WTC11 (cell line): ENCODE data around the gene RPL27. TPM values are rescaled to one million over a fixed set of nuclear protein-coding genes. Genes with fewer than 3 reads are reported as not detected.
A peak's percentile ranks its signal among the peaks of the same experiment; 100 is the strongest.

Source experiments
- ATAC-seq: fragments of 200-7000 bp; cut with Tn5 transposase; 2 replicates; pipeline ENCODE4 v1.10.0; 2021; ENCODE audit warnings: mild to moderate bottlenecking, moderate library complexity
- Bru-seq: library from RNA; stranded (reverse); fragments of 400-500 nt; gene quantifications from one replicate; lab custom pipeline; 2021; lab: Mats Ljungman, UMichigan
- CTCF ChIA-PET: fragments of 300-600 bp; sonication (Branson Sonifier 250); formaldehyde crosslinking; loops from one replicate; lab custom pipeline; 2021; ENCODE audit warnings: antibody characterized with exemption; lab: Charles Lee
- POLR2A ChIA-PET: fragments of 350-600 bp; sonication (Branson Sonifier 250); formaldehyde crosslinking; loops from one replicate; lab custom pipeline; 2021; ENCODE audit warnings: antibody characterized with exemption; lab: Charles Lee
- DNase-seq: peaks from one replicate; pipeline ENCODE4 v3.0.0; 2021; ENCODE audit warnings: low spot score
- H3K27ac Mint-ChIP-seq: 2 replicates; pipeline ENCODE4 v1.8.0; 2021; ENCODE audit warnings: mixed read lengths
- H3K27me3 Mint-ChIP-seq: 2 replicates; pipeline ENCODE4 v1.8.0; 2021; ENCODE audit warnings: low read depth, mild to moderate bottlenecking, moderate library complexity, mixed read lengths
- H3K36me3 Mint-ChIP-seq: 2 replicates; pipeline ENCODE4 v1.8.0; 2021; ENCODE audit warnings: mixed read lengths
- H3K4me1 Mint-ChIP-seq: 2 replicates; pipeline ENCODE4 v1.8.0; 2022; ENCODE audit warnings: mixed read lengths
- H3K4me3 Mint-ChIP-seq: 2 replicates; pipeline ENCODE4 v1.8.0; 2021; ENCODE audit warnings: mild to moderate bottlenecking, moderate library complexity, mixed read lengths
- H3K9me3 Mint-ChIP-seq: 2 replicates; pipeline ENCODE4 v1.8.0; 2021; ENCODE audit warnings: mixed read lengths
- ATF1 ChIP-seq: sonication (generic); formaldehyde crosslinking; IDR thresholded peaks from 2 replicates; pipeline ENCODE4 v1.8.1; 2023; ENCODE audit warnings: mild to moderate bottlenecking, moderate library complexity, missing genetic modification reagents
- CREM ChIP-seq: sonication (generic); formaldehyde crosslinking; IDR thresholded peaks from 2 replicates; pipeline ENCODE4 v1.8.1; 2022; ENCODE audit warnings: mild to moderate bottlenecking, missing genetic modification reagents, moderate library complexity
- ETV6 ChIP-seq: sonication (generic); formaldehyde crosslinking; IDR thresholded peaks from 2 replicates; pipeline ENCODE4 v1.8.1; 2022; ENCODE audit warnings: mild to moderate bottlenecking, missing genetic modification reagents
- FOXK1 ChIP-seq: sonication (generic); formaldehyde crosslinking; IDR thresholded peaks from 2 replicates; pipeline ENCODE4 v1.8.0; 2022; ENCODE audit warnings: mild to moderate bottlenecking, moderate library complexity, missing genetic modification reagents
- FOXP1 ChIP-seq: sonication (generic); formaldehyde crosslinking; IDR thresholded peaks from 2 replicates; pipeline ENCODE4 v1.8.0; 2022; ENCODE audit warnings: missing genetic modification reagents, mild to moderate bottlenecking, moderate library complexity, borderline replicate concordance
- GABPB1 ChIP-seq: sonication (generic); formaldehyde crosslinking; IDR thresholded peaks from 2 replicates; pipeline ENCODE4 v1.8.1; 2023; ENCODE audit warnings: mild to moderate bottlenecking, missing genetic modification reagents
- IRF2 ChIP-seq: sonication (generic); formaldehyde crosslinking; IDR thresholded peaks from 2 replicates; pipeline ENCODE4 v1.8.0; 2022; ENCODE audit warnings: low read depth, missing genetic modification reagents, borderline replicate concordance
- MXD4 ChIP-seq: fragments of 250-450 bp; sonication (Bioruptor Pico); IDR thresholded peaks from 2 replicates; pipeline ENCODE4 v1.8.0; 2021; ENCODE audit warnings: mild to moderate bottlenecking, moderate library complexity, borderline replicate concordance
- NFYB ChIP-seq: sonication (generic); formaldehyde crosslinking; conservative IDR thresholded peaks from 2 replicates; pipeline ENCODE4 v1.8.0; 2022; ENCODE audit warnings: low read depth, missing genetic modification reagents
- NR2C2 ChIP-seq: sonication (generic); formaldehyde crosslinking; IDR thresholded peaks from 2 replicates; pipeline ENCODE4 v1.8.0; 2022; ENCODE audit warnings: mild to moderate bottlenecking, missing genetic modification reagents
- RELA ChIP-seq: sonication (generic); formaldehyde crosslinking; IDR thresholded peaks from 2 replicates; pipeline ENCODE4 v1.8.1; 2022; ENCODE audit warnings: missing genetic modification reagents, mild to moderate bottlenecking, borderline replicate concordance
- SMAD3 ChIP-seq: sonication (generic); formaldehyde crosslinking; IDR thresholded peaks from 2 replicates; pipeline ENCODE4 v1.8.0; 2022; ENCODE audit warnings: missing genetic modification reagents, mild to moderate bottlenecking, borderline replicate concordance
- SP1 ChIP-seq: sonication (generic); formaldehyde crosslinking; conservative IDR thresholded peaks from 2 replicates; pipeline ENCODE4 v1.8.1; 2022; ENCODE audit warnings: missing genetic modification reagents
- ZBTB21 ChIP-seq: sonication (generic); formaldehyde crosslinking; IDR thresholded peaks from 2 replicates; pipeline ENCODE4 v1.8.1; 2023; ENCODE audit warnings: mild to moderate bottlenecking, missing genetic modification reagents, borderline replicate concordance
- ZNF232 ChIP-seq: sonication (generic); formaldehyde crosslinking; IDR thresholded peaks from 2 replicates; pipeline ENCODE4 v1.8.0; 2022; ENCODE audit warnings: mild to moderate bottlenecking, missing genetic modification reagents
- ZNF263 ChIP-seq: sonication (generic); formaldehyde crosslinking; IDR thresholded peaks from 2 replicates; pipeline ENCODE4 v1.8.1; 2022; ENCODE audit warnings: low read depth, mild to moderate bottlenecking, moderate library complexity, missing genetic modification reagents
- ZNF416 ChIP-seq: fragments of 250-450 bp; sonication (Bioruptor Pico); IDR thresholded peaks from 2 replicates; pipeline ENCODE4 v1.9.0; 2021; ENCODE audit warnings: mild to moderate bottlenecking, inconsistent platforms
- long read RNA-seq, 3 experiments: library from RNA in 1 of 3; library from capped mRNA in 1 of 3; library from polyadenylated mRNA in 1 of 3; unstranded in 2 of 3; stranded (forward) in 1 of 3; transcript quantifications; one replicate each; pipeline ENCODE4 v2.0.0, GENCODE V29; 2021
- total RNA-seq: library from RNA; stranded (reverse); gene quantifications from 3 replicates; pipeline ENCODE4 v1.2.3, GENCODE V29; 2021
- TF ChIP-seq, protein P1 (sequence below): sonication (generic); formaldehyde crosslinking; IDR thresholded peaks from 2 replicates; pipeline ENCODE4 v1.8.0; 2022; ENCODE audit warnings: mild to moderate bottlenecking, missing genetic modification reagents
- TF ChIP-seq, protein P2 (sequence below): fragments of 200-600 bp; IDR thresholded peaks from 2 replicates; pipeline ENCODE4 v1.8.0; 2022; ENCODE audit warnings: antibody characterized with exemption
- TF ChIP-seq, protein P3 (sequence below): sonication (generic); formaldehyde crosslinking; IDR thresholded peaks from 2 replicates; pipeline ENCODE4 v1.8.0; 2022; ENCODE audit warnings: mild to moderate bottlenecking, missing genetic modification reagents
- TF ChIP-seq, protein P4 (sequence below): sonication (generic); formaldehyde crosslinking; IDR thresholded peaks from 2 replicates; pipeline ENCODE4 v1.8.1; 2023; ENCODE audit warnings: mild to moderate bottlenecking, moderate library complexity, missing genetic modification reagents
- TF ChIP-seq, protein P5 (sequence below): sonication (generic); formaldehyde crosslinking; IDR thresholded peaks from 2 replicates; pipeline ENCODE4 v1.8.0; 2022; ENCODE audit warnings: mild to moderate bottlenecking, missing genetic modification reagents
- TF ChIP-seq, protein P6 (sequence below): sonication (generic); formaldehyde crosslinking; IDR thresholded peaks from 2 replicates; pipeline ENCODE4 v1.8.0; 2023; ENCODE audit warnings: missing genetic modification reagents
- TF ChIP-seq, protein P7 (sequence below): sonication (generic); formaldehyde crosslinking; IDR thresholded peaks from 2 replicates; pipeline ENCODE4 v1.8.1; 2022; ENCODE audit warnings: mild to moderate bottlenecking, moderate library complexity, missing genetic modification reagents

Gene RPL27
- total RNA-seq, result 1,391 to 1,553 TPM (median 1,518 TPM) in 3 replicates
- percentile 99 among the genes with signal in this experiment for Bru-seq, nascent RNA
- long read RNA-seq, experiment 1, transcript RPL27-204 (4 exons, 318 nt), result minor isoform, 5 of 663 reads
- long read RNA-seq, experiment 1, transcript RPL27-201 (5 exons, 505 nt), result major isoform, 471 of 663 reads
- long read RNA-seq, experiment 1, transcript RPL27-208 (3 exons, 1,872 nt), result minor isoform, 16 of 663 reads
- long read RNA-seq, experiment 1, transcript RPL27-206 (4 exons, 730 nt), result minor isoform, 144 of 663 reads
- long read RNA-seq, experiment 1, partial matches to known transcripts, result 21 of 663 reads
- long read RNA-seq, experiment 1, other reads (novel, unspliced or antisense), result 5 of 663 reads
- long read RNA-seq, experiment 2, transcript RPL27-206 (4 exons, 730 nt), result major isoform, 1,439 of 2,399 reads
- long read RNA-seq, experiment 2, transcript RPL27-208 (3 exons, 1,872 nt), result minor isoform, 51 of 2,399 reads
- long read RNA-seq, experiment 2, transcript RPL27-201 (5 exons, 505 nt), result minor isoform, 810 of 2,399 reads
- long read RNA-seq, experiment 2, partial matches to known transcripts, result 59 of 2,399 reads
- long read RNA-seq, experiment 2, other reads (novel, unspliced or antisense), result 35 of 2,399 reads
- long read RNA-seq, experiment 3, transcript RPL27-201 (5 exons, 505 nt), result minor isoform, 28 of 326 reads
- long read RNA-seq, experiment 3, transcript RPL27-206 (4 exons, 730 nt), result major isoform, 280 of 326 reads
- long read RNA-seq, experiment 3, transcript RPL27-208 (3 exons, 1,872 nt), result minor isoform, 8 of 326 reads
- long read RNA-seq, experiment 3, partial matches to known transcripts, result 0 of 326 reads
- long read RNA-seq, experiment 3, other reads (novel, unspliced or antisense), result 8 of 326 reads

DNA sequence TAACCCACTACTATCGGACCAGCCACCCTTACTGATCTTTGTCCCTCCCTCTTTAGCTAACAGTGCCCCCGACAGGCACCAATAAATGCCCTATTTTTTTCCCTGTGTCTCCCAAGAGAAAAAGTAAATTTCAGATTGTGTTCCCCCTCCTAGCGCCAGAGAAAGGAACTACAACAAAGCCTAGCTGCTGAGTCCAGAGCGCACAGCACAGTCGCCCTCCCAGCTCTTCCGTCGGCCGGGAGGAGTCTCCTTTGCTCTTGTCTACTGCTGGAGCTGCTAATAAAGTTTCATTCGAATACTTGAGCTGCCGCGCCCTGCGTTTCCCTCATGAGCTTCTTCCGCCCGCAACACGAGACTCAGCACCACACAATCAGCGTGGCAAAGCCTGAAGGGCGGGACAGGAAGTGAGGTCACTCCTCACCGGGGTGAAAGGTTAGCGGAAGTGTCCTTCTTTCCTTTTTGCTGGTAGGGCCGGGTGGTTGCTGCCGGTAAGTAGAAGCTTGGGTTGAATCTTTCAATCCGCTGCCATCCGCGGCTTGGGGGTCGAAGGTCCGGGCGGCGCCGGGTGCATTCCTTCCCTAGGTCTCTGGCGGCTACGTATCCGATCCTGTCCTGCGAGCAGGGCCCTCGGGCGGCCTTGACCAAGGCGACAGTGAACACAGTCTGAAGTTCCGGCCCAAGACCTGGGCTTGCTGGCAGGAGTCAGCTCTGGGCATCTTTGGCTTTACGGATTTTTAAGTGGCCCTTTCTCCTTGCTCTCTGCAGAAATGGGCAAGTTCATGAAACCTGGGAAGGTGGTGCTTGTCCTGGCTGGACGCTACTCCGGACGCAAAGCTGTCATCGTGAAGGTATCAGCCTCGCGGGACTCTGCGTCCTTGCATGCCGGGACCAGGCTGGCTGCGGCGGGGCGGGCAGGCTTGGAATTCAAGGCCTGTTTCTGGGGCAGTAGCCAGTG, at the start of gene RPL27:
RPL27 (plus strand) TSS at position 436 of the 955 bp plus-strand sequence; CDS start at position 768, 332 bp downstream.
- H3K4me1 Mint-ChIP-seq, result peaks cover 31% of the 10 kb centered on the region
- peaks cover 52% of the 10 kb centered on the region for H3K36me3 Mint-ChIP-seq
- peak within 1 kb of the TSS; percentile 99 for H3K27ac Mint-ChIP-seq
- H3K4me3 Mint-ChIP-seq, result peak within 1 kb of the TSS; percentile 100
- H3K27me3 Mint-ChIP-seq, result no peaks in the 10 kb centered on the region; the same call in 1 of the 2 replicates
- H3K9me3 Mint-ChIP-seq, result no peaks in the 10 kb centered on the region
- POLR2A ChIA-PET, result interaction anchor here (0.5 to 2.3 kb wide), 15 partner anchors 8 to 318 kb away, joined by 3 to 27 read pairs (median 7); partner anchors contain the start of genes BECN1, BRCA1, IFI35 and PSME3
- CTCF ChIA-PET, result interaction anchor here (0.6 to 3.4 kb wide), 57 partner anchors 8 to 610 kb away, joined by 3 to 28 read pairs (median 5); partner anchors contain the start of genes AOC2, BECN1, BRCA1 and IFI35
- ATAC-seq (peak; percentile 96), DNase-seq (peak; percentile 96)
- TF ChIP-seq NR2C2 (CRISPR knock-in tag) (peak; percentile 95), IRF2 (no peak), FOXP1 (CRISPR knock-in tag) (peak; percentile 30; the same call in 1 of the 2 replicates), FOXK1 (CRISPR knock-in tag) (peak; percentile 99), GABPB1 (CRISPR knock-in tag) (peak; percentile 94), ZNF416 (CRISPR knock-in tag) (0 out of 2 replicates have a peak, but pooled peaks have one; percentile 61), ETV6 (peak; percentile 97), ATF1 (CRISPR knock-in tag) (0 out of 2 replicates have a peak, but pooled peaks have one; percentile 26), ZNF263 (0 out of 2 replicates have a peak, but pooled peaks have one; percentile 35), ZNF232 (CRISPR knock-in tag) (0 out of 2 replicates have a peak, but pooled peaks have one; percentile 57), ZBTB21 (0 out of 2 replicates have a peak, but pooled peaks have one; percentile 60), SMAD3 (CRISPR knock-in tag) (no peak), MXD4 (no peak), RELA (CRISPR knock-in tag) (no peak), CREM (CRISPR knock-in tag) (peak; percentile 94), NFYB (CRISPR knock-in tag) (peak; percentile 66; the same call in 1 of the 2 replicates), SP1 (CRISPR knock-in tag) (peak; percentile 99)
- TF ChIP-seq, protein P1, sequence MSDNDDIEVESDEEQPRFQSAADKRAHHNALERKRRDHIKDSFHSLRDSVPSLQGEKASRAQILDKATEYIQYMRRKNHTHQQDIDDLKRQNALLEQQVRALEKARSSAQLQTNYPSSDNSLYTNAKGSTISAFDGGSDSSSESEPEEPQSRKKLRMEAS (CRISPR knock-in tag), result peak; percentile 87
- TF ChIP-seq, protein P2, sequence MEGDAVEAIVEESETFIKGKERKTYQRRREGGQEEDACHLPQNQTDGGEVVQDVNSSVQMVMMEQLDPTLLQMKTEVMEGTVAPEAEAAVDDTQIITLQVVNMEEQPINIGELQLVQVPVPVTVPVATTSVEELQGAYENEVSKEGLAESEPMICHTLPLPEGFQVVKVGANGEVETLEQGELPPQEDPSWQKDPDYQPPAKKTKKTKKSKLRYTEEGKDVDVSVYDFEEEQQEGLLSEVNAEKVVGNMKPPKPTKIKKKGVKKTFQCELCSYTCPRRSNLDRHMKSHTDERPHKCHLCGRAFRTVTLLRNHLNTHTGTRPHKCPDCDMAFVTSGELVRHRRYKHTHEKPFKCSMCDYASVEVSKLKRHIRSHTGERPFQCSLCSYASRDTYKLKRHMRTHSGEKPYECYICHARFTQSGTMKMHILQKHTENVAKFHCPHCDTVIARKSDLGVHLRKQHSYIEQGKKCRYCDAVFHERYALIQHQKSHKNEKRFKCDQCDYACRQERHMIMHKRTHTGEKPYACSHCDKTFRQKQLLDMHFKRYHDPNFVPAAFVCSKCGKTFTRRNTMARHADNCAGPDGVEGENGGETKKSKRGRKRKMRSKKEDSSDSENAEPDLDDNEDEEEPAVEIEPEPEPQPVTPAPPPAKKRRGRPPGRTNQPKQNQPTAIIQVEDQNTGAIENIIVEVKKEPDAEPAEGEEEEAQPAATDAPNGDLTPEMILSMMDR, result peak; percentile 77
- TF ChIP-seq, protein P3, sequence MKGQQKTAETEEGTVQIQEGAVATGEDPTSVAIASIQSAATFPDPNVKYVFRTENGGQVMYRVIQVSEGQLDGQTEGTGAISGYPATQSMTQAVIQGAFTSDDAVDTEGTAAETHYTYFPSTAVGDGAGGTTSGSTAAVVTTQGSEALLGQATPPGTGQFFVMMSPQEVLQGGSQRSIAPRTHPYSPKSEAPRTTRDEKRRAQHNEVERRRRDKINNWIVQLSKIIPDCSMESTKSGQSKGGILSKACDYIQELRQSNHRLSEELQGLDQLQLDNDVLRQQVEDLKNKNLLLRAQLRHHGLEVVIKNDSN (CRISPR knock-in tag), result peak; percentile 81
- TF ChIP-seq, protein P4, sequence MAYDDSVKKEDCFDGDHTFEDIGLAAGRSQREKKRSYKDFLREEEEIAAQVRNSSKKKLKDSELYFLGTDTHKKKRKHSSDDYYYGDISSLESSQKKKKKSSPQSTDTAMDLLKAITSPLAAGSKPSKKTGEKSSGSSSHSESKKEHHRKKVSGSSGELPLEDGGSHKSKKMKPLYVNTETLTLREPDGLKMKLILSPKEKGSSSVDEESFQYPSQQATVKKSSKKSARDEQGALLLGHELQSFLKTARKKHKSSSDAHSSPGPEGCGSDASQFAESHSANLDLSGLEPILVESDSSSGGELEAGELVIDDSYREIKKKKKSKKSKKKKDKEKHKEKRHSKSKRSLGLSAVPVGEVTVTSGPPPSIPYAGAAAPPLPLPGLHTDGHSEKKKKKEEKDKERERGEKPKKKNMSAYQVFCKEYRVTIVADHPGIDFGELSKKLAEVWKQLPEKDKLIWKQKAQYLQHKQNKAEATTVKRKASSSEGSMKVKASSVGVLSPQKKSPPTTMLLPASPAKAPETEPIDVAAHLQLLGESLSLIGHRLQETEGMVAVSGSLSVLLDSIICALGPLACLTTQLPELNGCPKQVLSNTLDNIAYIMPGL (CRISPR knock-in tag), result peak; percentile 37; the same call in 1 of the 2 replicates
- TF ChIP-seq, protein P5, sequence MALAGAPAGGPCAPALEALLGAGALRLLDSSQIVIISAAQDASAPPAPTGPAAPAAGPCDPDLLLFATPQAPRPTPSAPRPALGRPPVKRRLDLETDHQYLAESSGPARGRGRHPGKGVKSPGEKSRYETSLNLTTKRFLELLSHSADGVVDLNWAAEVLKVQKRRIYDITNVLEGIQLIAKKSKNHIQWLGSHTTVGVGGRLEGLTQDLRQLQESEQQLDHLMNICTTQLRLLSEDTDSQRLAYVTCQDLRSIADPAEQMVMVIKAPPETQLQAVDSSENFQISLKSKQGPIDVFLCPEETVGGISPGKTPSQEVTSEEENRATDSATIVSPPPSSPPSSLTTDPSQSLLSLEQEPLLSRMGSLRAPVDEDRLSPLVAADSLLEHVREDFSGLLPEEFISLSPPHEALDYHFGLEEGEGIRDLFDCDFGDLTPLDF (CRISPR knock-in tag), result peak; percentile 40; the same call in 1 of the 2 replicates
- TF ChIP-seq, protein P6, sequence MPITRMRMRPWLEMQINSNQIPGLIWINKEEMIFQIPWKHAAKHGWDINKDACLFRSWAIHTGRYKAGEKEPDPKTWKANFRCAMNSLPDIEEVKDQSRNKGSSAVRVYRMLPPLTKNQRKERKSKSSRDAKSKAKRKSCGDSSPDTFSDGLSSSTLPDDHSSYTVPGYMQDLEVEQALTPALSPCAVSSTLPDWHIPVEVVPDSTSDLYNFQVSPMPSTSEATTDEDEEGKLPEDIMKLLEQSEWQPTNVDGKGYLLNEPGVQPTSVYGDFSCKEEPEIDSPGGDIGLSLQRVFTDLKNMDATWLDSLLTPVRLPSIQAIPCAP, result 0 out of 2 replicates have a peak, but pooled peaks have one; percentile 22
- TF ChIP-seq, protein P7, sequence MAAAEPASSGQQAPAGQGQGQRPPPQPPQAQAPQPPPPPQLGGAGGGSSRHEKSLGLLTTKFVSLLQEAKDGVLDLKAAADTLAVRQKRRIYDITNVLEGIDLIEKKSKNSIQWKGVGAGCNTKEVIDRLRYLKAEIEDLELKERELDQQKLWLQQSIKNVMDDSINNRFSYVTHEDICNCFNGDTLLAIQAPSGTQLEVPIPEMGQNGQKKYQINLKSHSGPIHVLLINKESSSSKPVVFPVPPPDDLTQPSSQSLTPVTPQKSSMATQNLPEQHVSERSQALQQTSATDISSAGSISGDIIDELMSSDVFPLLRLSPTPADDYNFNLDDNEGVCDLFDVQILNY (CRISPR knock-in tag), result 0 out of 2 replicates have a peak, but pooled peaks have one; percentile 21
